ENCODE measurements around the gene SPAG16. TPM values are rescaled to one million over a fixed set of nuclear protein-coding genes. Genes with fewer than 3 reads are reported as not detected.

Gene SPAG16
- total RNA-seq, 4 donors from 2014 or later, result 34.1 to 59.3 (median 46.8) TPM

DNA sequence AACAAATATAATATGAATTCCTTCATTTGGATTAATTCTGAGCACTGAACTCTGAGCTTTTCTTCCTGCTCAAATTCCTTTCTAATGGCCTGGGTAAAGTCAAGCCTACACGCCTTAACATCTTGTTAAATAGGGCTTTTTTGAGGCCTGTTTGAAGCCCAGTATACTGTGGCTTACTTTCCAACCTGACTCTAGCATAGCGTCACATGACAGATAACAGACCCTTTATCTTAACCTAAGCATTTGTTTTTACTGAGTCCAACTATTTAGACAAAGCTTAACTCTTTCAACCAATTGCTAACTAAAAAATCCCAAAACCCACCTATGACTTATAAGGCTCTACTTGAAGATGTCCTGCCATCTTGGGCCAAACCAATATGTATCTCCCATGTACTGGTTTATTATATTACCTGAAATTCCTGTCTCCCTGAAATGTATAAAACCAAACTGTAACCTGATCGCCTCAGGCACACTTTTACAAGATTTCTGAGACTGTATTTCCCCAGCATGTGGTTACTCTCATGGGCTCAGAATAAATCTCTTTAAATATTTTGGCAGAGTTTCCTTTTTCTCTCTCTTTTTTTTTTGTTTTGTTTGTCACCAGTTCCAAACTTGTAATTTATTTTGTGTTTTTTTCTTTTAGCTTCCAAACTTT lies 855.5 kb downstream of the SPAG16 start:
- H3K36me3 ChIP-seq, result no peaks in the 10 kb centered on the region
- no peaks in the 10 kb centered on the region for H3K9me3 ChIP-seq
- DNase-seq, result no peak
- H3K27me3 ChIP-seq, result no peaks in the 10 kb centered on the region
- no peak overlapping the region for H3K27ac ChIP-seq
- no peak for TF ChIP-seq POLR2A (IDR thresholded peaks at IDR 0.05)
- TF ChIP-seq, protein P1, sequence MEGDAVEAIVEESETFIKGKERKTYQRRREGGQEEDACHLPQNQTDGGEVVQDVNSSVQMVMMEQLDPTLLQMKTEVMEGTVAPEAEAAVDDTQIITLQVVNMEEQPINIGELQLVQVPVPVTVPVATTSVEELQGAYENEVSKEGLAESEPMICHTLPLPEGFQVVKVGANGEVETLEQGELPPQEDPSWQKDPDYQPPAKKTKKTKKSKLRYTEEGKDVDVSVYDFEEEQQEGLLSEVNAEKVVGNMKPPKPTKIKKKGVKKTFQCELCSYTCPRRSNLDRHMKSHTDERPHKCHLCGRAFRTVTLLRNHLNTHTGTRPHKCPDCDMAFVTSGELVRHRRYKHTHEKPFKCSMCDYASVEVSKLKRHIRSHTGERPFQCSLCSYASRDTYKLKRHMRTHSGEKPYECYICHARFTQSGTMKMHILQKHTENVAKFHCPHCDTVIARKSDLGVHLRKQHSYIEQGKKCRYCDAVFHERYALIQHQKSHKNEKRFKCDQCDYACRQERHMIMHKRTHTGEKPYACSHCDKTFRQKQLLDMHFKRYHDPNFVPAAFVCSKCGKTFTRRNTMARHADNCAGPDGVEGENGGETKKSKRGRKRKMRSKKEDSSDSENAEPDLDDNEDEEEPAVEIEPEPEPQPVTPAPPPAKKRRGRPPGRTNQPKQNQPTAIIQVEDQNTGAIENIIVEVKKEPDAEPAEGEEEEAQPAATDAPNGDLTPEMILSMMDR (IDR thresholded peaks at IDR 0.05), result no peak
- intact Hi-C loops (cut with DNase I), result no loop called here
- H3K4me3 ChIP-seq (replicated peaks in 1 of 3), result no peak overlapping the region
- H3K4me1 ChIP-seq, result no peaks in the 10 kb centered on the region
- WGBS, 2 donors, result 63 to 75% methylated on average over 3 of the region's 3 CpGs

- 80 to 88% methylated on average over 1 of the region's 1 CpG for WGBS, 2 donors
These were observed 872.7 kb downstream of the SPAG16 start for GRCh38 chr2:214156971-214157370.

DNA sequence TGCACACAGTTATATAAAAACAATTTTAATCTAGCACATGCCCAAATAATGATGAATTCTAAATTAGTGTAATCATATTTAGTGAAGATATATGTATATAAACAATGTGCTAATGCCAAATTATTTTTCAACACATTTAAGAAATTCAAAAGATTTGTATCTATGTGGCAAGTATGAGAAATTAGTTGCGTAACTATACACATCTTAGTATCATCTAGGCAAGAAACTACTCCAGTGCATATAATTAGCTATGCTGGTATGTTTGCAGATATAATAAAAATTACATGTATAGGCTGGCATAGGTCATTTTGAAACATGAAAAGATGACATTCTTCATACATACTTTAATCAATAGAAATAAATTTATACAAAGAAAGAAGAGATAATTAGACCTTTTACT lies 874.6 kb downstream of the SPAG16 start:
- Histone ChIP-seq H3K36me3 (no peaks in the 10 kb centered on the region), H3K27ac (no peak overlapping the region), H3K27me3 (no peaks in the 10 kb centered on the region), H3K4me1 (no peaks in the 10 kb centered on the region), H3K9me3 (no peaks in the 10 kb centered on the region), H3K4me3 (replicated peaks in 1 of 3) (no peak overlapping the region)
- TF ChIP-seq, protein P1 (IDR thresholded peaks at IDR 0.05), result no peak
- TF ChIP-seq POLR2A (IDR thresholded peaks at IDR 0.05), result no peak
- WGBS, 2 donors, result 94 to 96% methylated on average over 1 of the region's 1 CpG
- no peak for DNase-seq
- intact Hi-C loops (cut with DNase I), result no loop called here

More at GRCh38 chr2:214156971-214157370, 872.7 kb downstream of the SPAG16 start:
- no peaks in the 10 kb centered on the region for H3K27me3 ChIP-seq
- TF ChIP-seq, protein P1 (IDR thresholded peaks at IDR 0.05), result no peak
- no peak for TF ChIP-seq POLR2A (IDR thresholded peaks at IDR 0.05)
- H3K27ac ChIP-seq, result no peak overlapping the region
- H3K36me3 ChIP-seq, result no peaks in the 10 kb centered on the region
- DNase-seq, result no peak
- intact Hi-C loops (cut with DNase I), result no loop called here
- H3K4me3 ChIP-seq (replicated peaks in 1 of 3), result no peak overlapping the region
- no peaks in the 10 kb centered on the region for H3K4me1 ChIP-seq
- H3K9me3 ChIP-seq, result no peaks in the 10 kb centered on the region

DNA sequence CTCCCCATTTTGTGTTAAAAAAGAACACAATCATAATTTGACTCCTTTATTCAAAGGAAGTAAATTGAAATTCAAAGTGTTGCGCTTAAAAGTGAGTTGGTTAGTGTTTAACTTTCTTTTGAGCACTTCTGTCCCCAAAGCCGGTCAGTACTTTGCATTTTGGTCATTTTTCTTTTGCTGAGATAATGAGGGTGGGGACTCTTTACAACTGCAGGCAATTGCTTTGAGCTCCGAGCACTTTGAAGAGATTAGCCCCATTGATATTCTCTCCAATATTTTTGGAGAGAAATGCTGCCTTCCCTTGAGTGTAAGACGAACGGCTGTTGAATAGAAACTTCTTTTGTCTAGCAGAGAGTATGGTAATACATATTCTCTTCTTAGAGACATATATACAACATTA lies 885.0 kb downstream of the SPAG16 start:
- no peak for DNase-seq
- intact Hi-C loops (cut with DNase I), result no loop called here
- Histone ChIP-seq H3K36me3 (no peaks in the 10 kb centered on the region), H3K9me3 (no peaks in the 10 kb centered on the region), H3K27ac (no peak overlapping the region), H3K27me3 (no peaks in the 10 kb centered on the region), H3K4me1 (no peaks in the 10 kb centered on the region), H3K4me3 (replicated peaks in 1 of 3) (no peak overlapping the region)
- TF ChIP-seq, protein P1 (IDR thresholded peaks at IDR 0.05), result no peak
- TF ChIP-seq POLR2A (IDR thresholded peaks at IDR 0.05), result no peak
- 74 to 80% methylated on average over 5 of the region's 5 CpGs for WGBS, 2 donors

- WGBS, 2 donors, result 62 to 71% methylated on average over 2 of the region's 2 CpGs
- H3K27ac ChIP-seq, result no peak overlapping the region
- no peak for DNase-seq
- intact Hi-C loops (cut with DNase I), result no loop called here
- H3K27me3 ChIP-seq, result no peaks in the 10 kb centered on the region
- no peak overlapping the region for H3K4me3 ChIP-seq (replicated peaks in 1 of 3)
- no peaks in the 10 kb centered on the region for H3K4me1 ChIP-seq
- no peak for TF ChIP-seq POLR2A (IDR thresholded peaks at IDR 0.05)
- TF ChIP-seq, protein P1 (IDR thresholded peaks at IDR 0.05), result no peak
- no peaks in the 10 kb centered on the region for H3K9me3 ChIP-seq
- no peaks in the 10 kb centered on the region for H3K36me3 ChIP-seq
These were observed 885.5 kb downstream of the SPAG16 start for GRCh38 chr2:214169736-214170135.
